Measurements from ENCODE around the gene ENO3. TPM values are rescaled to one million over a fixed set of nuclear protein-coding genes. Genes with fewer than 3 reads are reported as not detected.

Gene ENO3
- total RNA-seq, 1 experiment from 2014 or later: 12.3 TPM

DNA sequence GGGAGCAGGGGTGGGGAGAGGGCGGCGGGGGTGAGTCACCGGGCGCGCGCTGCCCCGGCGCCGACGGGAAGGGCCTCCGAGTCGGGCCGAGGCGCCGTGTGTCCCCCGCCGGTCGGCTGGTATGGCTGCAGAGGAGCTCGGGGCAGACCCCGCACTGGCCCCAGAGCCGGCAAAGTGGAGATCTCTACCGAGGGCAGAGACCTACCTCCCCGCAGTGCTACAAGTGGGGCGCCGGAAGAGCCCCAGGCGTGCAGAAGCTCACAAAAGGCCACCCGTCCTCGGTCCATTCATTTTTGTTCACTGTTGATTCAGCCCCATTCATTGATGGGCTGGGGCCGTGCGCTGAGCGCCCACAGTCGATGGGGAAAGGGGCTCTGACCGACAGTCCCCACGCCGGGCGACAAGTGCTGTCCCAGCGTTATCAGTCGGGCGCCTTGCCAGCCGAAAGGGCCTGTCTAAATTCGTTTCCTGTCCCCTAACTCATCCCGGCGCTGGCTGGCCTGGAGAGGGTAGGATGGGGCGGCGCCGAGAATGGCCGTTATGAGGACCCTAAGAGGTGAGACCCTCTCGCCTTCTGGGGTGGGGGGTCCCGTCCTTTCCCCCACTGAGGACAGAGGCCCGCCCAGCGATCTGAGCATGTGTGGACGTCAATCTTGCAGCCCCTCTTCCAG lies 709 bp upstream of the ENO3 start:
- peak; percentile 61 for DNase-seq (ENCODE audit: low spot score)

DNA sequence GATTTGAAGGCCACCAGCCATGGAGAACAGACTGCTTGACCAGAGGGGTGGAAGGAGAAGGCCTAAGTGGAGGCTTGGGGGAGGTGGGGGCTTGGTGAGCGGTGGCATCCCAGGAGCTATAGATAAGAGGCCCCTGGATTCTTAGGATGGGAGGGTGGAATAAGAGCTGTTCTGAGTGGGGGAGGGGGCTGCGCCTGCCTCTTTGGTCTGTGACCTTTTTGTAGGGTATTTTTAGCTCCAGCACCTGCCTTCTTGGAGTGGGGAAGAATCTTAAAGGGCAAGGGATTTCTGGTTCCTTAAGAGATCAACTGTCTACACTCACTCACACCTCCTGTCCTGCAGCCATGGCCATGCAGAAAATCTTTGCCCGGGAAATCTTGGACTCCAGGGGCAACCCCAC lies 567 bp downstream of the ENO3 start:
- no peak for DNase-seq (ENCODE audit: low spot score)

GRCh38 chr17:4953451-4953961 lies 2.6 kb downstream of the ENO3 start:
- DNase-seq (ENCODE audit: low spot score): peak; percentile 86

- DNase-seq (ENCODE audit: low spot score): no peak
Measured at GRCh38 chr17:4955091-4955490, 4.2 kb downstream of the ENO3 start.

GRCh38 chr17:4956493-4957061 lies 5.7 kb downstream of the ENO3 start:
- DNase-seq (ENCODE audit: low spot score): no peak

- DNase-seq (ENCODE audit: low spot score): no peak
Measured at GRCh38 chr17:4958102-4958501, 7.2 kb downstream of the ENO3 start.

DNA sequence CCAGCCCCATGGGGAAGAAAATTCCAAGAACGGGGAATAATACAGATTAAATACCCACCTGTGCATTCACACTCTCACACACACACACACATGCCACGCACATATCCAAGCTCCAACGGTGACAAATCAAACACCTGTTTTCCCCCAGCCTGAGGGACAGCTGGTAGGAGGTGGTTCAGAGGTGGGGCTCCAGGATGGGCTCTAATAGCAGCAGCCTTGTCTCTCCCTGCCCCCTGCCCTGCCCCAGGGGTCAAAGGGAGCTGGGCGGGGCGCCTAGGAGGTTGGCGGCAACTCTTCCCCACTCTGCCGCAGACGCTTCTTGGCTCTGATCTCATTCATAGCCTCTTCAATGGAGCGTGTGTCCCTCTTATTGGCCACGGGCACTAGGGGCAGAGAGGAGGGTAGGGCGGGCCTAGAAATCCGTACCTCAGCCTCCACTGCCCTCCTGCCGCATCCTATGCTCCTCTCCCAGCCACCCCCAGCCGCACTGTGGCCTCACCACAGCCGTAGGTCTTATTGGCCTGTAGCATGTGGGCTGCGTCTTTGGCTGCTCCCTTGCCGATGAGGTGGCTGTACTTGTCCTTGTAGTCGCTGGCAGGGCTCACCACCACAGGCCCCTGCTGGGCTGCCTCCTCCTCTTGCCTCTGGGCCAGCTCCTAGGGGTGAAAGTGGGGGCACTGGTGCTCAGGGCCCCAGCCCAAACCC lies 8.5 kb downstream of the ENO3 start:
- no peak for DNase-seq (ENCODE audit: low spot score)

- DNase-seq (ENCODE audit: low spot score): no peak
Measured at GRCh38 chr17:4960279-4960922, 9.5 kb downstream of the ENO3 start.

GRCh38 chr17:4965311-4965986 lies 14.5 kb downstream of the ENO3 start:
- DNase-seq (ENCODE audit: low spot score): no peak

DNA sequence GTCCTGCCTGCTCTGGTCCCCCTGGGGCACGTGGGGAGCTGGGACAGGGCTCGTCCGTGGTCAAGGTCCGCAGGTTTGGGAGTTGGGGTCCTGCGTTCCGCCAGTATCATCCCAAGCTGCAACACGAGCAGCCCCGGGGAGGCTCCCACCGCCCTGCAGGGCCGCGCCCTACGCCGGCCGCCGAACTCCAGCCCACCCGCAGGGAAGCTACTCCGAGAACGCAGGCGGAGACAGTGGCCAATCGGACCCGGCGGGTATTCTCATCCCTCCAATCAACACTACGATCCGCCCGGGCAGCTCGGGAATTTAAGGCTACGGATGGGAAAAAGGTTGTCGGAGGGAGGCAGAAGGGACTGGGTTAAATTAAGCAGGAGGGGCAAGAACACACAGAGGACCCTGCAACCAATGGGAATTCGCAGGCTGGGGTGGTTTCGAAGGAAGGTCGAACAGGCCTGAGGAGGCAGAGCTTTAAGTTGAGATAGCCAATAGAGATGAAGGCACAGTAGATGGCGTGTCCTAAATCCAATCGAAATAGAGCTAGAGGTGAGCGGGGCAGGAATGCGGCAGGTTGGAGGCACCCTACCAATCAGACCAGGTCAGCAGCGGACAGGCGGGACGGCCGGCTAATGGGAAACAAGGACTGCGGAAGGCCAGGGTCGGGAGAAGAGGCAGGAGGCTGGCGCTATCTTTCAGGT lies 16.1 kb downstream of the ENO3 start:
- DNase-seq (ENCODE audit: low spot score): peak; percentile 100

GRCh38 chr17:4967539-4968485 lies 16.9 kb downstream of the ENO3 start, which contains the start of gene SPAG7:
Gene SPAG7 (minus strand): TSS chr17:4967817. CDS start chr17:4967804, 13 bp downstream.
- DNase-seq (ENCODE audit: low spot score): peak; percentile 95

DNA sequence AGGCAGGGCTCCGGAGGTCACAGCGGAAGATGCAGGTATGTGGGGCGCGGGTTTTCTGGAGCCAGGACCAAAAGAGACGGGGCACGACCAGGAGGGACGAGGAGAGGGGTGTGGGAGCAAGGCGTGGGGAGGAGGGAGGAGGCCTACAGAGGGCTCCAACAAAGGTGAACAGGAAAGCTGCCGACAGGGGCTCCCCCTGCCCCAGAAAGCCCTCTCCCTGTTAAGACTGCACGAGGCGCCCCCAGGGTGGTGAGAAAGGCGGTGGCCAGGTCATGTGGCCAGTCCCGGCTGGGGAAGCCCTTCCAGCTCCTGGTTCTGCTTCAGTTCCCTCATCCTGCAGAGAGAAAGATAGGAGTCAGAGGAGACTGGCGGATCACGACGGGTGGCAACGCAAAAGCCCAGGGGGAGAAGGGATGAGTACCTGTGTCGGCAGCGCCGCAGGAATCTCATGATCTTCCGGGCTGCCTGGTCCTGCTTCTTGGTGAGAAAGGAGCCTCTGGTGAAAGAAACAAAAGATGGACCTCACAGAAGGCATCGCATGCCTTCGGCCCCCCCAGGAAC lies 17.6 kb downstream of the ENO3 start:
- no peak for DNase-seq (ENCODE audit: low spot score)

DNA sequence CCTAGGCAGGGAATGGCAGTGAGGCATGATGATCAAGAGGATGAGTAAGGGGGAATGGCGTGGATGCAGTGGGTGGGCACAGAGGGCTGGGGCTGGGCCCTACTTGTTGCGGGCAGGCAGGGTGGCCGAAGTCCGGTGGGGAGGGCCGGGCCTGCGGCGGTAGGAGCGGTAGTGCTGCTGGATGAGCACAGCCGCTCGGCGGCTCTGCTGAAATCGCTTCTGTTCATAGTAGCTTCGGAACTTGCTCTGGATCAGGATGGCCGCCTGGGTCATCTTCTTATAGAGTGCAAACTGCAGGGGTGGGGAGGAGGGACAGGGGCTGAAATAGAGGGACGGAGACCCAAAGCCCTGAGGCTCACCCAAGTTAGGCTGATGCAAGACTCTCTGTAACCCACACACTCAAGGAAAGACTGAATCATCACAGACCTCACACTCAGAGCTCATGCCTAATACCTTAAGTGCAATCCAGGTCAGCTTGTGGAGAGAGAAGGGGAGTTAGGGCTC lies 18.2 kb downstream of the ENO3 start:
- DNase-seq (ENCODE audit: low spot score): peak; percentile 51

- no peak for DNase-seq (ENCODE audit: low spot score)
Measured at GRCh38 chr17:4969551-4970173, 18.7 kb downstream of the ENO3 start.

- DNase-seq (ENCODE audit: low spot score): no peak
Measured at GRCh38 chr17:4970273-4970672, 19.4 kb downstream of the ENO3 start.

GRCh38 chr17:4971826-4972225 lies 20.9 kb downstream of the ENO3 start:
- DNase-seq (ENCODE audit: low spot score): no peak

GRCh38 chr17:4972322-4972721 lies 21.4 kb downstream of the ENO3 start:
- no peak for DNase-seq (ENCODE audit: low spot score)

DNA sequence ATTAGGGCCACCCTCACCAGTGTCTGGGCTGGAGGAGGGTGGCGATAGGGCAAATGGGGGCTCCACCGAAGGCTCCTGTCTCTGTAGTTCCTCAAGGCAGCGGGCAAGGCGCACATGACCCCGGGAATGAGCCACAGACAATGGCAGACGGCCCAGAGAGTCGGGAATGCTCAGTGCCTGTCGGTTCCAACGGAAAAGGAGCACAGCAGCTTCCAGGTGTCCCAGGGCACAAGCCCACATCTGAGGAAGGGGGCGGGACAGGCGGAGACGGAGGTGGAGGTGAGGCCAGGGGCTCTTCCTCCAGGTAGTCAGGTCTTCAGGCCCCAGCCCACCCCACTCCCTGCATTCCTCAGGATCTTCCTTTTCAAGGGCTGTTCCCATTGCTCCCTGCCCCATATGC lies 21.8 kb downstream of the ENO3 start:
- no peak for DNase-seq (ENCODE audit: low spot score)

Measured in A172 (cell line).